Ectodermal cell (in vitro differentiated cells): Measurements from ENCODE around the gene PIAS4.

ENCODE experiments used
- H3K27ac ChIP-seq: 2 replicates; pipeline ENCODE4 v1.7.0; 2013; ENCODE audit warnings: mild to moderate bottlenecking, low read depth, low read length; ENCODE audit not compliant: insufficient read depth, poor library complexity, severe bottlenecking
- H3K27me3 ChIP-seq: 2 replicates; pipeline ENCODE4 v1.7.0; 2013; ENCODE audit warnings: mild to moderate bottlenecking, low read length; ENCODE audit not compliant: insufficient read depth, control insufficient read depth, poor library complexity, severe bottlenecking
- H3K36me3 ChIP-seq: one replicate; pipeline ENCODE4 v1.7.0; 2013; ENCODE audit warnings: low read length; ENCODE audit not compliant: control insufficient read depth, insufficient read depth
- H3K4me1 ChIP-seq: one replicate; pipeline ENCODE4 v1.7.0; 2013; ENCODE audit warnings: low read length; ENCODE audit not compliant: control insufficient read depth, insufficient read depth
- H3K4me3 ChIP-seq: 2 replicates; pipeline ENCODE4 v1.7.0; 2013; ENCODE audit warnings: low read depth, low read length, control low read depth; ENCODE audit not compliant: insufficient read depth
- H3K9me3 ChIP-seq: 2 replicates; pipeline ENCODE4 v1.7.0; 2013; ENCODE audit warnings: mild to moderate bottlenecking, low read length, moderate library complexity; ENCODE audit not compliant: control insufficient read depth
- WGBS, 2 experiments: methylation state at CpG; one replicate each; pipeline ENCODE4 v1.1.7; 2013; ENCODE audit warnings: missing lambda C conversion rate in 2 of 2; 5-methylcytosine and 5-hydroxymethylcytosine counted together

The PIAS4 gene

DNA sequence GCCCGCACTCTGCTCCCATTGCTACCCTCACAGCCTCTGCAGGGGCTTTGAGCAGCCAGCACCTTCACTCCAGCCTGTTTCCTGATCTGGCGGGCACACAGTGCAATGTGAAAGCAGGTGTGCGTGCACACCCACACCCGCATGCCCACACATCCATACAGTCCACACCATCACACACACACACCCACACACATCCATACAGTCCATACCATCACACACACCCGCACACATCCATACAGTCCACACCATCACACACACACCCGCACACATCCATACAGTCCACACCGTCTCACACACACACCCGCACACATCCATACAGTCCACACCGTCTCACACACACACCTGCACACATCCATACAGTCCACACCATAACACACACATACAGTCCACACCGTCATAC, 28.0 kb downstream of the PIAS4 start:
- no peaks in the 10 kb centered on the region for H3K4me1 ChIP-seq
- H3K36me3 ChIP-seq, result peaks cover 29% of the 10 kb centered on the region
- no peaks in the 10 kb centered on the region for H3K27me3 ChIP-seq
- no peak overlapping the region for H3K27ac ChIP-seq
- no peaks in the 10 kb centered on the region for H3K9me3 ChIP-seq
- no peak overlapping the region for H3K4me3 ChIP-seq
- 80 to 82% methylated on average over 9 to 10 of the region's 10 CpGs for WGBS, 2 experiments

DNA sequence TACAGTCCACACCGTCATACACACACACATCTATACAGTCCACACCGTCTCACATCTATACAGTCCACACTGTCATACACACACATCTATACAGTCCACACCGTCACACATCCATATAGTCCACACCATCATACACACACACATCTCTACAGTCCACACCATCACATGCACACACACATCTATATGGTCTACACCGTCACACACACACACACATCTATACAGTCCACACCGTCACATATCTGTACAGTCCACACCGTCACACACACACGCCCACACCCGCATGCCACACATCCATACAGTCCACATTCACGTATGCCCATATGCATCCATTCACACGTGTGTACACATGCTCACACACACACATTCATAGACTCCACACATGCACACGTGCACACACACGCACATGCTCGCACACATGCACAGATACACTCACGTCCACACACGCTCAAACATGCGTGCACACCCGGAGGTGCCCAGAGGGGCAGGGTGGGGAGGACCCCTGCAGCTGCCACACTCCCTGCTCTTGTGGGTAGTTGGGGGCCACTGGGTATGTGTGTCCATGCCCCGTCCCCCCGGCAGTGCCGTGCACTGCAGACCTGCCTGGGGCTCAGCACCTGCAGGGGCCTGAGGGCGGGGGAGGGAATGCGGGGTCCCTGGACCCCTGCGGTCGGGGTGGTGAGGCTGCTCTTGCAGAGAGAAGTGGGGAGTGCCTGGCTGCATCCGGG, 29.2 kb downstream of the PIAS4 start:
- WGBS, 2 experiments, result 95% methylated on average over 25 of the region's 25 CpGs
- no peak overlapping the region for H3K4me3 ChIP-seq

DNA sequence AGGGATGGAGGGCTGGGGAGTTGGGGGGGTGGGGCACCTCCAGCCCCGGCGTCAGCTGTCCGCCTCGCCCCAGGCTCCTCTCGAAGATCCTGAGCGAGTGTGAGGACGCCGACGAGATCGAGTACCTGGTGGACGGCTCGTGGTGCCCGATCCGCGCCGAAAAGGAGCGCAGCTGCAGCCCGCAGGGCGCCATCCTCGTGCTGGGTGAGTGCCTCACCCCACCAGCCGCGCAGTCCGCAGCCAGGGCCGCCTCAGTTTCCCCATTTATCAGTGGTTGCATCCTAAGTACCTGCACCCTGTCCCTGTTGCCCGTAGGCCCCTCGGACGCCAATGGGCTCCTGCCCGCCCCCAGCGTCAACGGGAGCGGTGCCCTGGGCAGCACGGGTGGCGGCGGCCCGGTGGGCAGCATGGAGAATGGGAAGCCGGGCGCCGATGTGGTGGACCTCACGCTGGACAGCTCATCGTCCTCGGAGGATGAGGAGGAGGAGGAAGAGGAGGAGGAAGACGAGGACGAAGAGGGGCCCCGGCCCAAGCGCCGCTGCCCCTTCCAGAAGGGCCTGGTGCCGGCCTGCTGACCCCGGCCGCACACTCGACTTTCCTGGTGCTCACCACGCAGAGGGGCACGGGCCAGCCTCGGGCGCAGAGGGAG, 29.9 kb downstream of the PIAS4 start:
- no peaks in the 10 kb centered on the region for H3K9me3 ChIP-seq
- no peaks in the 10 kb centered on the region for H3K27me3 ChIP-seq
- H3K4me3 ChIP-seq, result no peak overlapping the region
- 94 to 95% methylated on average over 54 of the region's 54 CpGs for WGBS, 2 experiments
- no peak overlapping the region for H3K27ac ChIP-seq
- peaks cover 26% of the 10 kb centered on the region for H3K36me3 ChIP-seq
- no peaks in the 10 kb centered on the region for H3K4me1 ChIP-seq

More for the DNA sequence above, 29.2 kb downstream of the PIAS4 start:
- Histone ChIP-seq H3K9me3 (no peaks in the 10 kb centered on the region), H3K4me1 (no peaks in the 10 kb centered on the region), H3K36me3 (peaks cover 29% of the 10 kb centered on the region), H3K27me3 (no peaks in the 10 kb centered on the region), H3K27ac (no peak overlapping the region)

- Histone ChIP-seq H3K9me3 (no peaks in the 10 kb centered on the region), H3K27me3 (no peaks in the 10 kb centered on the region), H3K4me1 (no peaks in the 10 kb centered on the region), H3K4me3 (no peak overlapping the region), H3K27ac (no peak overlapping the region), H3K36me3 (peaks cover 22% of the 10 kb centered on the region)
- WGBS, 2 experiments, result 94 to 95% methylated on average over 29 to 31 of the region's 33 CpGs
Measured at GRCh38 chr19:4038057-4038456, 30.5 kb downstream of the PIAS4 start.

DNA sequence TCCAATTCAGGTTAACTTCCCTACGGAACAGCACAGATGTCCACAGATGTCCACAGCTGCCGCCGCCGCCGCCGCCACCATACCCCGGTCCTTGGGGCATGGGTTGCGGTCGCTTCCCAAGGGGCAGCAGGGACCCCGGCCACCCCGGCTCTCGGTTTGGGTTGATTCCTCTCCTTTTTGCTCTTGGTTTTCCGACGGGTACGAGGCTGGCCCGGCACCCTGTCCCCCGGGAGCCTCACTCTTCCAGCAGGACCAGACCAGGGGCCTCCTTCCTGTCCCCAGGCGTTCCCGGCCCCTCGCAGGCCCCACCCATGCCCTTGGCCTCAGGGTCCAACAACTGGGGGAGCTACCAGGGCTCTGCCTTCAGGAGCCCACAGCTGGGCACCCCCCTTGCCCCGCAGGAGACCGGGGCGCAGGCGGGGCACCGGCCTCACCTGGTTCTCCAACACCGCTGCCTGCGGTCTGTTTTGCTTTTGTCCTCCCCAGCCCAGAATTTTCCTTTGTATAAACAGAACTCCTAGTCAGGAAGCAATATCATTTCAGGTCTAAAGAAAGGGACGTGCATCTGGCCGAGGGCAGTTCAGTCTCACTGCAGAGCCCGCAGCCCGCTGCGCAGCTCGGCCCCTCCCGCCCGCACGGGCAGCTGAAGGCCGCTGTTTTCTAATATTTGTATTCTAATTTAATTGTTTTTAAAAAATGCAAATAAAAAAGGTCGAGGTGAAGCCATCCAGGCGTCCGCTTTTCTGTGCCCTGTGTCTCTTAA, 31.3 kb downstream of the PIAS4 start:
- Histone ChIP-seq H3K36me3 (peaks cover 22% of the 10 kb centered on the region), H3K4me1 (no peaks in the 10 kb centered on the region), H3K27ac (no peak overlapping the region), H3K4me3 (no peak overlapping the region), H3K9me3 (no peaks in the 10 kb centered on the region), H3K27me3 (no peaks in the 10 kb centered on the region)
- WGBS, 2 experiments, result 93 to 94% methylated on average over 38 to 40 of the region's 40 CpGs

DNA sequence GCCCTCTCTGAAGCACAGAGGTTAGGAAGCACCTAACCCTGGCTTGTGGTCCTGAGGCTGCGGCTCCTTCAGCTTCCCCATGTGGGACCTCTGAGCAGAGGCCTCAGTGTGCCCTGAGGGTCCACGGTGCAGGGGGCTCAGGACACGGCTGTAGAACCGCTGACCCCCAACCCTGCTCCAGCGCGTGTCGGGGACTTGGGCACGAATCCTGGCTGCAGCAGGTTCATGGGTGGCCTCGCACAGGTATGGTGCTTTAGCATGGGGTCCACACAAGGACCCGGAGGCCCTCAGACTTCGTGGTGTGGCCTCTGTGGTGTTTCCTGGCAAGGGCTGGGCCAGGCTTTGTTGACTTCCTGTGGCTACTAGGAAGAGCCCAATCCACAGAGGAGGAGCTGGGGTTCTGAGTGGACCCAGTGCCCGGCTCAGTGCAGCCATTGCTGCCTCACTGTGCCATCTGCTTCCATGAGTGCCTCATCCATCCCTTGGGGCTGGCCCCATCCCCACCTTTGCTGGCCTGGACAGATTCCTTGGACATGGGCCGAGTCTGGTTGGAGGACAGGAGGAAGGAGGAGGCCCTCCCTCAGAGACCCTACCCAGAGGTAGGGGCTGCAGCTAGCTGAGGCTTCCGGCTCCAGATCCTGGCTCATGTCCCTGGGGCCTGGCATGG, 34.7 kb downstream of the PIAS4 start:
- Histone ChIP-seq H3K9me3 (no peaks in the 10 kb centered on the region), H3K27ac (no peak overlapping the region), H3K4me1 (peaks cover 4% of the 10 kb centered on the region), H3K27me3 (no peaks in the 10 kb centered on the region), H3K4me3 (no peak overlapping the region), H3K36me3 (no peaks in the 10 kb centered on the region)
- WGBS, 2 experiments, result 95 to 96% methylated on average over 14 of the region's 14 CpGs

- Histone ChIP-seq H3K27ac (no peak overlapping the region), H3K36me3 (no peaks in the 10 kb centered on the region), H3K4me1 (peaks cover 4% of the 10 kb centered on the region), H3K9me3 (no peaks in the 10 kb centered on the region), H3K4me3 (no peak overlapping the region), H3K27me3 (no peaks in the 10 kb centered on the region)
- WGBS, 2 experiments, result 86 to 87% methylated on average over 14 of the region's 14 CpGs
Measured at GRCh38 chr19:4042731-4043082, 35.2 kb downstream of the PIAS4 start.

GRCh38 chr19:4043401-4043800, 35.9 kb downstream of the PIAS4 start:
- WGBS, 2 experiments, result 91% methylated on average over 8 to 9 of the region's 11 CpGs
- Histone ChIP-seq H3K9me3 (no peaks in the 10 kb centered on the region), H3K4me3 (no peak overlapping the region)

DNA sequence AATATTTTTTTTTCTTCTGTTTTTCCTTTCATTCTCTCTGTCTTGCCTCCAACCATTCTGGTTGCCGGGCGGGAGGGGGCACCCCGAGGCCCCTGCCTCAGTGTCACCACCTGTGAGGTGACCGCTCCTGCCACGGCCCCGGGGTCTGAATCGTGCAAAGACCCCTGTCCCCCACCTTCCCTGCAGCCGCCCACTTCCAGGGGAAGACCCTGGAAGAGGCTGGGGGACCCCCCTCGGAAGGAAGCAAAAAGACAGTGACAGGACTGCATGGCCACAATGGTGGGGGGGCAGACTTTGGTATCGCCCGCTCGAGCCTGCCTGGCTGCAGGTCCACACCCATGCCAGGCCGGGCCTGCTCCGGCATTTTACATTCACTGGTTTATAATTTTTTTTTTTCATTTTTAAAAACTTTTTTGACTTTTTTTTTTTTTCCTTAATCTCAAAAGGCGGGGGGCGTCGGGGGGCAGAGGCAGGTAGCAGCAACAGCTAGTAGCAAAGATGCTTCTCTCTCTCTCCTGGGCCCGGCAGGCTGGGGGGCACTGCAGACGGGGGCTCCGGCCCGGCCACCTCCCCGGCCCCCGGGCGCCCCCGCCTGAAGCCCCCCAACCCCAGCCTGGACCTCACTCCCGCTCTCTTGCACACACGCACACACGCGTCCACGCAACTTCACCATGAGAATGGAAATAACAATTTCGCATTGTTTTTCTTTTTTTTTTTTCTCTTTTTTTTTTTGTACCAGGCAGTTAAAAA, 36.6 kb downstream of the PIAS4 start:
- peaks cover 4% of the 10 kb centered on the region for H3K4me1 ChIP-seq
- no peak overlapping the region for H3K4me3 ChIP-seq
- no peaks in the 10 kb centered on the region for H3K9me3 ChIP-seq
- H3K36me3 ChIP-seq, result no peaks in the 10 kb centered on the region
- H3K27ac ChIP-seq, result no peak overlapping the region
- WGBS, 2 experiments, result 94% methylated on average over 31 of the region's 31 CpGs
- no peaks in the 10 kb centered on the region for H3K27me3 ChIP-seq

More at GRCh38 chr19:4043401-4043800, 35.9 kb downstream of the PIAS4 start:
- peaks cover 4% of the 10 kb centered on the region for H3K4me1 ChIP-seq
- no peaks in the 10 kb centered on the region for H3K36me3 ChIP-seq
- no peak overlapping the region for H3K27ac ChIP-seq
- H3K27me3 ChIP-seq, result no peaks in the 10 kb centered on the region
